Gastrocnemius medialis (tissue), 4 donors: Measurements from ENCODE around the gene SH3PXD2B. TPM values are rescaled to one million over a fixed set of nuclear protein-coding genes. Genes with fewer than 3 reads are reported as not detected.

Experiments used
- ATAC-seq, 2 donors: fragments of 150-250 bp; one replicate each; pipeline ENCODE4 v1.9.1; 2016
- DNase-seq, 2 donors: peaks; one replicate each; pipeline ENCODE4 v3.0.0-alpha.2; 2019
- H3K27ac ChIP-seq, 4 donors: fragments of 200-600 bp; sonication (generic); 1 replicate in 1 of 4; 2 replicates in 3 of 4; pipeline ENCODE4 v1.5.1; 2016 to 2018; ENCODE audit warnings: mild to moderate bottlenecking in 2 of 4, moderate library complexity in 1 of 4
- H3K27me3 ChIP-seq, 3 donors: fragments of 200-600 bp; sonication (generic) in 2 of 3; 1 replicate in 1 of 3; 2 replicates in 2 of 3; pipeline versions ENCODE4 v1.5.1 to v1.6.0; 2016 to 2019; ENCODE audit warnings: mild to moderate bottlenecking in 1 of 3, moderate library complexity in 1 of 3
- H3K36me3 ChIP-seq, 2 donors: fragments of 200-600 bp; sonication (generic) in 1 of 2; one replicate each; pipeline ENCODE4 v1.5.1; 2017 to 2018
- H3K4me1 ChIP-seq, 2 donors: fragments of 200-600 bp; sonication (generic) in 1 of 2; one replicate each; pipeline ENCODE4 v1.5.1; 2016 to 2017; ENCODE audit warnings: mild to moderate bottlenecking in 2 of 2
- H3K4me3 ChIP-seq, 4 donors: fragments of 200-600 bp; sonication (generic) in 3 of 4; 1 replicate in 1 of 4; 2 replicates in 3 of 4; pipeline ENCODE4 v1.5.1; 2016 to 2019; ENCODE audit warnings: mild to moderate bottlenecking in 2 of 4
- H3K9me3 ChIP-seq, 3 donors: fragments of 200-600 bp; sonication (generic) in 2 of 3; 1 replicate in 1 of 3; 2 replicates in 2 of 3; pipeline ENCODE4 v1.5.1; 2016 to 2019
- POLR2A ChIP-seq, 2 donors: fragments of 450-650 bp; IDR thresholded peaks; one replicate each; pipeline ENCODE4 v1.6.1; 2017; ENCODE audit warnings: antibody characterized with exemption in 2 of 2, mild to moderate bottlenecking in 2 of 2, moderate library complexity in 2 of 2
- in situ Hi-C, 4 donors: fragments of 200-750 bp; cut with MboI; loops; one replicate each; pipeline versions ENCODE4 v1.15.0 to v1.8.0; 2017; ENCODE audit warnings: low sequenced_read_pairs in 4 of 4
- intact Hi-C: fragments of 100-400 bp; cut with DNase I; formaldehyde crosslinking; loops from one replicate; pipeline ENCODE4 v1.15.1; 2023; ENCODE audit warnings: low total_unique reads
- total RNA-seq, 4 donors: library from RNA; depleted of rRNA; stranded (reverse); fragments of >200 nt; gene quantifications; one replicate each; pipeline versions ENCODE4 v1.1.0 to v1.2.3, GENCODE V29; 2016
- TF ChIP-seq, protein P1 (sequence below), 5 experiments: fragments of 450-650 bp in 3 of 5; fragments of 200-600 bp in 2 of 5; sonication (generic) in 2 of 5; IDR thresholded peaks in 4 of 5; conservative IDR thresholded peaks in 1 of 5; 1 replicate in 4 of 5; 2 replicates in 1 of 5; pipeline ENCODE4 v1.5.1; 2016 to 2019; ENCODE audit warnings: antibody characterized with exemption in 5 of 5, mild to moderate bottlenecking in 3 of 5, moderate library complexity in 3 of 5

SH3PXD2B gene
- total RNA-seq, 4 donors from 2014 or later, result 2.7 to 10.2 (median 4.2) TPM

DNA sequence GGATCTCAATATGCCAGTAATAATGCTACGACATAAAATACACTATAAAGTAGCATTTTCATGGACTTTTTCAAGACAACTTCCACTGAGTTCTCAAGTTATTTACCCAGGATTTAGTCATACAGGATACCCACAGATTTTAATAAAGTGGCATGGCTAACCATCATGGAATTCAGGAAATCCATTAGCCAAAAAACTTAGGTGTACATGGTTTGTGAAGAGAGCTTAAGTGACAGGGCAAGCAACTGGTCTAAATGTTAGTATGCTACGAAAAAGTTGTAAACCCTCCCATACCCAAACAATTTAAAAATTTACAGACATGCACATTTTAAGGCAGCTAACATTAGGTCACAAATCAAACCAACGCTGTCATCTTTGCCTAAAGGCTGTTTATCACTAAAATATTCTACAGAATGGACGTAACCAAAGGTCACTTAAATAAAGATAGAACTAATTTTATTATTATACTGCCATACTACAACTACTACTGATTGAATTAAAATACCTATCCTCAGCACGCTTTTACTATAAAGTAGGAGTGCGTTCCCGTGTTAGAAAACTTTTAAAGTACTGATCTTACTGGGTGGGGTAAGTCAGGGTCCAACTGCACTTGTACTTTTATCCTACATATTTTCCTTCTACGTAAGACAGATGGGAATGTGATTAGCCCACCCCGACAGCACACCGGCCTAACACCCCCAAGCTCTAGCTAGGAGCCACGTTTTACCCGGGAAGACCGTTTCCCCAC is 171.9 kb downstream of the SH3PXD2B start:
- no peaks in the 10 kb centered on the region for H3K9me3 ChIP-seq
- intact Hi-C loops (loop anchor here (1.0 to 2.0 kb wide), 3 partner anchors 94 to 895 kb away; partner anchors contain the start of genes FBXW11, NPM1 and STK10), in situ Hi-C loops (loop anchor here in 3 of 4 donors (10.0 to 25.0 kb wide), 3 partner anchors 95 to 370 kb away; partner anchors contain the start of genes STK10 (in 2 of the 3) and EFCAB9 (in 1 of the 3))
- TF ChIP-seq, protein P1, sequence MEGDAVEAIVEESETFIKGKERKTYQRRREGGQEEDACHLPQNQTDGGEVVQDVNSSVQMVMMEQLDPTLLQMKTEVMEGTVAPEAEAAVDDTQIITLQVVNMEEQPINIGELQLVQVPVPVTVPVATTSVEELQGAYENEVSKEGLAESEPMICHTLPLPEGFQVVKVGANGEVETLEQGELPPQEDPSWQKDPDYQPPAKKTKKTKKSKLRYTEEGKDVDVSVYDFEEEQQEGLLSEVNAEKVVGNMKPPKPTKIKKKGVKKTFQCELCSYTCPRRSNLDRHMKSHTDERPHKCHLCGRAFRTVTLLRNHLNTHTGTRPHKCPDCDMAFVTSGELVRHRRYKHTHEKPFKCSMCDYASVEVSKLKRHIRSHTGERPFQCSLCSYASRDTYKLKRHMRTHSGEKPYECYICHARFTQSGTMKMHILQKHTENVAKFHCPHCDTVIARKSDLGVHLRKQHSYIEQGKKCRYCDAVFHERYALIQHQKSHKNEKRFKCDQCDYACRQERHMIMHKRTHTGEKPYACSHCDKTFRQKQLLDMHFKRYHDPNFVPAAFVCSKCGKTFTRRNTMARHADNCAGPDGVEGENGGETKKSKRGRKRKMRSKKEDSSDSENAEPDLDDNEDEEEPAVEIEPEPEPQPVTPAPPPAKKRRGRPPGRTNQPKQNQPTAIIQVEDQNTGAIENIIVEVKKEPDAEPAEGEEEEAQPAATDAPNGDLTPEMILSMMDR (IDR thresholded peaks at IDR 0.05 in 4 of 5, conservative IDR thresholded peaks at IDR 0.05 in 1 of 5), result no peak
- TF ChIP-seq POLR2A (IDR thresholded peaks at IDR 0.05), result no peak
- ATAC-seq, result no peak
- no peaks in the 10 kb centered on the region for H3K36me3 ChIP-seq
- no peaks in the 10 kb centered on the region for H3K27me3 ChIP-seq
- peak overlapping the region; percentile 85 to 100 (median 91) for H3K4me3 ChIP-seq
- DNase-seq, result no peak
- H3K4me1 ChIP-seq, result peaks cover 16 to 21% of the 10 kb centered on the region in 2 donors
- H3K27ac ChIP-seq, result peak overlapping the region; percentile 91 to 98 (median 94)

DNA sequence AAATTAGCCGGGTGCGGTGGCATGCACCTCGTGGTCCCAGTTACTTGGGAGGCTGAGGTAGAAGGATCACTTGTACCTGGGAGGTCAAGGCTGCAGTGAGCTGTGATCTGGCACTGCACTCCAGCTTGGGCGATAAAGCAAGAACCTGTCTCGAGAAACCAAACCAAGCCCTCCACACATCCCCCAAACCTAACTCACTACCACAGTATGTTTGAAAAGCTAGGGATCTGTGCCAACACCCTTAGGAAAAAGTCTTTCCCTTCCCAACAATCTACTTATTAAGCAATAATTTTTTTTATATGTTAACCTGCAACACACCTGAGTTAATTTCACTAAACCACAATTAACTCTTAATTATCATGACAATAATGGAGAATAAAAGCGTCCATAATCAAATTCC is 173.0 kb downstream of the SH3PXD2B start:
- TF ChIP-seq POLR2A (IDR thresholded peaks at IDR 0.05), result no peak
- in situ Hi-C loops, result loop anchor here in 3 of 4 donors (10.0 to 25.0 kb wide), 3 partner anchors 94 to 369 kb away; partner anchors contain the start of genes STK10 (in 2 of the 3) and EFCAB9 (in 1 of the 3)

DNA sequence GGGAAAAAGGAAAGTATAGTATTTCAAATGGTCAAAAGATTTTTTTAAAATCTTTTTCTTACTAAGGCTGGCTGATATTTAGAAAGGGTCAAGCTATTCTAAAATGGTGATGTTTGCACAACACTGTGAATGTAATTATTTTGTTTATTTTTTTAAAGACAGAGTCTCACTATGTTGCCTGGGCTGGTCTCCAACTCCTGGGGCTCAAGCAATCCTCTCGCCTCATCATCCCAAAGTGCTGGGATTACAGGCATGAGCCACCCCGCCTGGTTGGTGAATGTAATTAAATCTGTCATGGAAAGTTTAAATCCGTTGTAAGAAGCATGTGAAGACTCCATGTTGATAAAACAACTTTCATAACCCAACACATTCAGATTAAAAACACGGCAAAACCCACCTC is 173.4 kb downstream of the SH3PXD2B start:
- Histone ChIP-seq H3K27me3 (no peaks in the 10 kb centered on the region), H3K4me3 (no peak overlapping the region), H3K27ac (no peak overlapping the region), H3K4me1 (peaks cover 16 to 27% of the 10 kb centered on the region in 2 donors), H3K36me3 (no peaks in the 10 kb centered on the region), H3K9me3 (no peaks in the 10 kb centered on the region)
- intact Hi-C loops (no loop called here), in situ Hi-C loops (loop anchor here in 3 of 4 donors (10.0 to 25.0 kb wide), 3 partner anchors 94 to 369 kb away; partner anchors contain the start of genes STK10 (in 2 of the 3) and EFCAB9 (in 1 of the 3))
- TF ChIP-seq POLR2A (IDR thresholded peaks at IDR 0.05), result no peak
- TF ChIP-seq, protein P1 (IDR thresholded peaks at IDR 0.05 in 4 of 5, conservative IDR thresholded peaks at IDR 0.05 in 1 of 5), result no peak
- no peak for DNase-seq
- ATAC-seq, result no peak

More for the DNA sequence above, 173.0 kb downstream of the SH3PXD2B start:
- H3K4me3 ChIP-seq, result no peak overlapping the region
- H3K36me3 ChIP-seq, result no peaks in the 10 kb centered on the region
- intact Hi-C loops, result no loop called here
- peak overlapping the region in 1 of 4 donors; percentile 98 for H3K27ac ChIP-seq
- H3K4me1 ChIP-seq, result peaks cover 16 to 25% of the 10 kb centered on the region in 2 donors
- ATAC-seq (no peak), DNase-seq (no peak)
- no peaks in the 10 kb centered on the region for H3K9me3 ChIP-seq
- H3K27me3 ChIP-seq, result no peaks in the 10 kb centered on the region

DNA sequence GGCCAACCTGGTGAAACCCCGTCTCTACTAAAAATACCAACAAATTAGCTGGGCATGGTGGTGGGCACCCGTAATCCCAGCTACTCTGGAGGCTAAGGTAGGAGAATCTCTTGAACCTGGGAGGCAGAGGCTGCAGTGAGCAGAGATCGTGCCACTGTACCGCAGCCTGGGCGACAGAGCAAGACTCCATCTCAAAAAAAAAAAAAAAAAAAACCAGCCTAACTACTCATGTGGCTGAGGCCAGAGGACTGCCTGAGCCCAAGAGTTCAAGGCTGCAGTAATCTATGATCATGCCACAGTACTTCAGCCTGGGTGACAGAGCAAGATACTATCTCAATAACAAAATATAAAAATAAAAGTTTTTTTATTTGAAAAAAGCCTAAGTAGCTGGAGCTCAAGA is 174.0 kb downstream of the SH3PXD2B start:
- TF ChIP-seq POLR2A (IDR thresholded peaks at IDR 0.05), result no peak
- TF ChIP-seq, protein P1 (IDR thresholded peaks at IDR 0.05 in 4 of 5, conservative IDR thresholded peaks at IDR 0.05 in 1 of 5), result no peak
- Histone ChIP-seq H3K27ac (no peak overlapping the region), H3K27me3 (no peaks in the 10 kb centered on the region), H3K36me3 (no peaks in the 10 kb centered on the region), H3K4me3 (no peak overlapping the region), H3K4me1 (peaks cover 16 to 27% of the 10 kb centered on the region in 2 donors), H3K9me3 (no peaks in the 10 kb centered on the region)
- DNase-seq (no peak), ATAC-seq (no peak)
- in situ Hi-C loops (loop anchor here in 3 of 4 donors (10.0 to 25.0 kb wide), 3 partner anchors 93 to 368 kb away; partner anchors contain the start of genes STK10 (in 2 of the 3) and EFCAB9 (in 1 of the 3)), intact Hi-C loops (no loop called here)

DNA sequence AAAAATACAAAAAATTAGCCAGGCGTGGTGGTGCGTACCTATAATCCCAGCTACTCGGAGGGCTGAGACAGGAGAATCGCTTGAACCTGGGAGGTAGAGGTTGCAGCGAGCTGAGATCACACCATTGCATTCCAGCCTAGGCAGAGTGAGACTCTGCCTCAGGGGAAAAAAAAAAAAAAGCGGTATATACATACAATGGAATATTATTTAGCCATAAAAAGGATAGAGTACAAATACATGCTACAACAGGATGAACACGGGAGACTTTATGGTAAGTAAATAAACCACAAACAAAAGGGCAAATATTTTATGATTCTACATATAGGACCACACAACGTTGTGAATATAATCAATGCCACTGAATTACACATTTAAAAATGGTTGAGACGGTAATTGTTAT is 176.0 kb downstream of the SH3PXD2B start:
- Histone ChIP-seq H3K4me3 (no peak overlapping the region), H3K27ac (no peak overlapping the region), H3K36me3 (no peaks in the 10 kb centered on the region), H3K9me3 (no peaks in the 10 kb centered on the region), H3K4me1 (peaks cover 16 to 27% of the 10 kb centered on the region in 2 donors), H3K27me3 (no peaks in the 10 kb centered on the region)
- no peak for ATAC-seq
- intact Hi-C loops (no loop called here), in situ Hi-C loops (loop anchor here in 2 of 4 donors (25.0 kb wide), 2 partner anchors 91 to 366 kb away; partner anchors contain the start of genes EFCAB9 (in 1 of the 2) and STK10 (in 1 of the 2))
- TF ChIP-seq POLR2A (IDR thresholded peaks at IDR 0.05), result no peak
- TF ChIP-seq, protein P1 (IDR thresholded peaks at IDR 0.05 in 4 of 5, conservative IDR thresholded peaks at IDR 0.05 in 1 of 5), result no peak
- no peak for DNase-seq
